Gastroesophageal sphincter (tissue), 4 donors: ENCODE results near the gene ZNF783. TPM values are rescaled to one million over a fixed set of nuclear protein-coding genes. Genes with fewer than 3 reads are reported as not detected.

Experiments
- ATAC-seq: fragments of 150-250 bp; one replicate; pipeline ENCODE4 v1.9.1; 2016; ENCODE audit warnings: mild to moderate bottlenecking, moderate library complexity
- H3K27ac ChIP-seq, 4 donors: fragments of 200-600 bp; sonication (generic) in 3 of 4; 1 replicate in 3 of 4; 2 replicates in 1 of 4; pipeline ENCODE4 v1.5.1; 2016 to 2019
- H3K27me3 ChIP-seq: fragments of 200-600 bp; sonication (generic); one replicate; pipeline ENCODE4 v1.5.1; 2019
- H3K36me3 ChIP-seq, 2 donors: fragments of 200-600 bp; sonication (generic); one replicate each; pipeline ENCODE4 v1.5.1; 2019; ENCODE audit warnings: control low read depth in 1 of 2
- H3K4me1 ChIP-seq, 3 donors: fragments of 200-600 bp; sonication (generic); 1 replicate in 2 of 3; 2 replicates in 1 of 3; pipeline ENCODE4 v1.5.1; 2016 to 2019; ENCODE audit warnings: control low read depth in 2 of 3
- H3K4me3 ChIP-seq, 2 donors: fragments of 200-600 bp; sonication (generic); one replicate each; pipeline ENCODE4 v1.5.1; 2019; ENCODE audit warnings: mild to moderate bottlenecking in 1 of 2, moderate library complexity in 1 of 2
- H3K9me3 ChIP-seq, 3 donors: fragments of 200-600 bp; sonication (generic); one replicate each; pipeline ENCODE4 v1.5.1; 2017 to 2019; ENCODE audit warnings: control low read depth in 2 of 3
- EP300 ChIP-seq: sonication (generic); formaldehyde crosslinking; IDR thresholded peaks from one replicate; pipeline ENCODE4 v1.6.1; 2017; ENCODE audit warnings: antibody characterized with exemption, mild to moderate bottlenecking
- POLR2A ChIP-seq, 2 donors: fragments of 450-650 bp; IDR thresholded peaks; one replicate each; pipeline ENCODE4 v1.6.1; 2017; ENCODE audit warnings: antibody characterized with exemption in 2 of 2, mild to moderate bottlenecking in 2 of 2, moderate library complexity in 1 of 2
- POLR2AphosphoS5 ChIP-seq: sonication (generic); formaldehyde crosslinking; IDR thresholded peaks from one replicate; pipeline ENCODE4 v1.6.1; 2017; ENCODE audit warnings: antibody characterized with exemption
- WGBS, 2 donors: methylation state at CpG; one replicate each; pipeline ENCODE4 v1.1.5; 2018; ENCODE audit warnings: low coverage in 1 of 2; 5-methylcytosine and 5-hydroxymethylcytosine counted together
- total RNA-seq, 4 donors: library from RNA; depleted of rRNA; stranded (reverse); fragments of >200 nt; gene quantifications; one replicate each; pipeline ENCODE4 v1.1.0, GENCODE V29; 2016
- TF ChIP-seq, protein P1 (sequence below), 4 experiments: fragments of 200-600 bp in 2 of 4; fragments of 450-650 bp in 2 of 4; sonication (generic) in 1 of 4; IDR thresholded peaks; one replicate each; pipeline ENCODE4 v1.5.1; 2017 to 2019; ENCODE audit warnings: antibody characterized with exemption in 4 of 4, mild to moderate bottlenecking in 2 of 4, moderate library complexity in 2 of 4

Gene ZNF783
- total RNA-seq, 4 donors from 2014 or later: 8.5 to 17.0 (median 13.1) TPM

DNA sequence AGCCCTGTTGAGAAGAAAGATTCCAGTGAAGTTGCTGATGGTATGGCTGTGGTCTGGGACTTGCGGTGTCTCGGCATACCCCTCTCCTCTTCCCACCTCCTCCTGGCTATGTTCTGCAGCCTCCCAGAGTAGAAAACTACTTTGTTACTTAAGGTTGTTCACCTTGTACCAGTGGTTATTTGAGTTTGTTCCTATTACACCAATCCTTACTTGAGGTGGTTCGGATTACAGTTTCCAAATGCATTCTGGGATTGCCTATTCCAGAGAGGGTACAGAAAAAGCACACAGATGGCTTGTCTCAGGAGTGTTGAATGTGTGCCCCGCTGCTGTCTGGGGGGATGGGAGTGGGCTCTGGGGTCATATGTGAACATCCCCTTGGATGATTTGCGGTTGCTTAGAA lies 6.8 kb upstream of the ZNF783 start:
- H3K27ac ChIP-seq: no peak overlapping the region
- H3K4me1 ChIP-seq: no peaks in the 10 kb centered on the region
- no peak for ATAC-seq
- no peaks in the 10 kb centered on the region for H3K27me3 ChIP-seq
- WGBS, 2 donors: 69 to 81% methylated on average over 3 to 5 of the region's 5 CpGs
- H3K9me3 ChIP-seq: no peaks in the 10 kb centered on the region
- TF ChIP-seq POLR2A (IDR thresholded peaks at IDR 0.05) (no peak), EP300 (no peak), POLR2AphosphoS5 (no peak)
- TF ChIP-seq, protein P1, sequence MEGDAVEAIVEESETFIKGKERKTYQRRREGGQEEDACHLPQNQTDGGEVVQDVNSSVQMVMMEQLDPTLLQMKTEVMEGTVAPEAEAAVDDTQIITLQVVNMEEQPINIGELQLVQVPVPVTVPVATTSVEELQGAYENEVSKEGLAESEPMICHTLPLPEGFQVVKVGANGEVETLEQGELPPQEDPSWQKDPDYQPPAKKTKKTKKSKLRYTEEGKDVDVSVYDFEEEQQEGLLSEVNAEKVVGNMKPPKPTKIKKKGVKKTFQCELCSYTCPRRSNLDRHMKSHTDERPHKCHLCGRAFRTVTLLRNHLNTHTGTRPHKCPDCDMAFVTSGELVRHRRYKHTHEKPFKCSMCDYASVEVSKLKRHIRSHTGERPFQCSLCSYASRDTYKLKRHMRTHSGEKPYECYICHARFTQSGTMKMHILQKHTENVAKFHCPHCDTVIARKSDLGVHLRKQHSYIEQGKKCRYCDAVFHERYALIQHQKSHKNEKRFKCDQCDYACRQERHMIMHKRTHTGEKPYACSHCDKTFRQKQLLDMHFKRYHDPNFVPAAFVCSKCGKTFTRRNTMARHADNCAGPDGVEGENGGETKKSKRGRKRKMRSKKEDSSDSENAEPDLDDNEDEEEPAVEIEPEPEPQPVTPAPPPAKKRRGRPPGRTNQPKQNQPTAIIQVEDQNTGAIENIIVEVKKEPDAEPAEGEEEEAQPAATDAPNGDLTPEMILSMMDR (IDR thresholded peaks at IDR 0.05): no peak
- H3K36me3 ChIP-seq: peaks cover 0 to 63% of the 10 kb centered on the region in 2 donors
- no peak overlapping the region for H3K4me3 ChIP-seq

DNA sequence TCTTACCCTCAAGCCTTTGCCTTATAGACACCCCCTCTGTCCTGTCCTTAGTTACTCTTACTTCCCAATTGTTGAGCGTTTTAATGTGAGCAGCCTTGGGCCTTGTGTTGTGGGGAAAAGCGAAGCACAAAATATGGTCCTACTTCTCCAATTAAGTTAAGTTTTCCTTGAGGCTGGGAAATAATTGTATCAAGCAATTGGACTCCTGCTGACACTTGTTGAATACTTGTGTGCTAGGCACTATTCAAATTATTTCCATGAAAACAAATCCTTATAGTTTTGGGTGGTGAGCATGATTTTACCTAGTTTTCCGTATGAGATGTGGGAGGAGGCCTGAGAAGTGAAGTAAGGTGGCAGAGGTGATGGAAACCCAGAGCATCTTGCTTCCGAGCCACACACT lies 5.4 kb upstream of the ZNF783 start:
- peaks cover 0 to 49% of the 10 kb centered on the region in 2 donors for H3K36me3 ChIP-seq
- no peak overlapping the region for H3K27ac ChIP-seq
- ATAC-seq: no peak
- no peak overlapping the region for H3K4me3 ChIP-seq
- TF ChIP-seq POLR2A (IDR thresholded peaks at IDR 0.05): no peak
- H3K4me1 ChIP-seq: peaks cover 0 to 9% (median 0%) of the 10 kb centered on the region in 3 donors
- H3K27me3 ChIP-seq: no peaks in the 10 kb centered on the region
- 86 to 100% methylated on average over 1 to 4 of the region's 4 CpGs for WGBS, 2 donors
- H3K9me3 ChIP-seq: no peaks in the 10 kb centered on the region

DNA sequence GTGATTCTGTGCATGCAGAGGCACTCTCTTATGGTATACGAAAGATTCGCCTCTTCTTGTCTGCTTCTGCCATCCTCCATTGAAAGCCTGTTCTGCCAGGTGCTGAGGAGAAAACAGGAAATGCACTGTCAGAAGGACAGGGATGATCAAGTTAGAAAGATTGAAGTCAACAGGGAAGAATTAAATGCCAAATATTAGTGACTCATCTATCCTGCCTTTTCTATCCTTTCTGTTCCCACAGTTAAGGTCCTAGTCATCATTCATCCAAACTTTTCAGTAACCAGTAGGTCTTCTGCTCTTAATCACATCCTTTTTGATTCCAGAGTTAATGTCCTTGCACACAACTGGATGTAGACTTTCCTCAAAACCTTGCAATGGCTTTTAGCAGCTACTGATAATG lies 4.8 kb upstream of the ZNF783 start:
- no CpG with 5 or more reads among the region's 2 CpGs for WGBS, 2 donors
- no peak for ATAC-seq
- H3K4me3 ChIP-seq: no peak overlapping the region
- H3K36me3 ChIP-seq: peaks cover 0 to 44% of the 10 kb centered on the region in 2 donors
- no peaks in the 10 kb centered on the region for H3K9me3 ChIP-seq
- no peak overlapping the region for H3K27ac ChIP-seq
- H3K27me3 ChIP-seq: no peaks in the 10 kb centered on the region
- H3K4me1 ChIP-seq: peaks cover 0 to 12% (median 0%) of the 10 kb centered on the region in 3 donors
- TF ChIP-seq POLR2A (IDR thresholded peaks at IDR 0.05): no peak
- TF ChIP-seq EP300: no peak
- TF ChIP-seq, protein P1 (IDR thresholded peaks at IDR 0.05): no peak

DNA sequence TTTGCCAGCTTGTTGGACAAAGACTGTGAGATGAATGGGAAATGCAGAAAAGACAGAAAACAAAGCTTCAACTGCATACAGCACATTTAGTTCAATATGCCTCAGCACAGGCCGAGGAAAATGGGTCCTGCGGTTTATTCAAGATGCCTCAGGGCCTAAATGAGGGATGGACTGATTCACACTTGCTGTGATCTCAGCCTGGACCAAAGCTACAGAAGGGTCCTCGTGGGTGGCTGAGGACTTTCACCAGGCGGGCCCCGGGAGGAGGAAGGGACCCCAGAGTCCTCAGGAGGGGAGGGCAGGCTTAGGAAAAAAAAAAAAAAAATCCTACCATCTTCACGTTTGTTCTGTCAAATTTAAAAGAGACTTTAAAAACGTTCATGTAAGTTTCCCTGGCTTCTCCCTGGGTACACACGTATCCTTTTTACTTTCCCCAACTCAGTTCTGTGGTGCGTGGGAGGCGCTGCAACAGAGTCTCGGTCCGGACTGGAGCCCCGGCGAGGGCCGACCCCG lies 624 bp upstream of the ZNF783 start:
- Histone ChIP-seq H3K4me1 (peaks cover 0 to 37% (median 6%) of the 10 kb centered on the region in 3 donors), H3K27me3 (no peaks in the 10 kb centered on the region), H3K36me3 (peaks cover 0 to 17% of the 10 kb centered on the region in 2 donors), H3K4me3 (peak overlapping the region; percentile 41 to 80), H3K27ac (peak overlapping the region; percentile 60 to 95 (median 91)), H3K9me3 (no peaks in the 10 kb centered on the region)
- WGBS, 2 donors: 2 to 10% methylated on average over 4 to 16 of the region's 16 CpGs
- TF ChIP-seq, protein P1 (IDR thresholded peaks at IDR 0.05): no peak
- TF ChIP-seq EP300: no peak
- no peak for TF ChIP-seq POLR2A (IDR thresholded peaks at IDR 0.05)
- TF ChIP-seq POLR2AphosphoS5: no peak
- no peak for ATAC-seq

DNA sequence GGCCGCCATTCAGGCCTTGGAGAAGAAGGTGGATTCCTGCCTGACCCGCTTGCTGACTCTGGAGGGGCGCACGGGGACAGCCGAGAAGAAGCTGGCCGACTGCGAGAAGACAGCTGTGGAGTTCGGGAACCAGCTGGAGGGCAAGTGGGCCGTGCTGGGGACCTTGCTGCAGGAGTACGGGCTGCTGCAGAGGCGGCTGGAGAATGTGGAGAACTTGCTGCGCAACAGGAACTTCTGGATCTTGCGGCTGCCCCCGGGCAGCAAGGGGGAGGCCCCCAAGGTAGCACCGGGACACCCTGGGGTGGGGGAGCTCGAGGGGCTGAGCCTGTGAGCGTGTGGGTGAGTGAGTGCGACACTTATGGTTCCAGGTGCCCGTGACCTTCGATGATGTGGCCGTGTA lies 4.5 kb downstream of the ZNF783 start:
- H3K36me3 ChIP-seq: peaks cover 0 to 64% of the 10 kb centered on the region in 2 donors
- peaks cover 0 to 29% (median 6%) of the 10 kb centered on the region in 3 donors for H3K4me1 ChIP-seq
- H3K9me3 ChIP-seq: no peaks in the 10 kb centered on the region
- TF ChIP-seq, protein P1 (IDR thresholded peaks at IDR 0.05): no peak
- no peak for TF ChIP-seq POLR2AphosphoS5
- no peak for TF ChIP-seq POLR2A (IDR thresholded peaks at IDR 0.05)
- no peak for TF ChIP-seq EP300
- ATAC-seq: no peak
- no peaks in the 10 kb centered on the region for H3K27me3 ChIP-seq
- H3K27ac ChIP-seq: no peak overlapping the region
- WGBS, 2 donors: 90% methylated on average over 2 of the region's 21 CpGs; no CpG with 5 or more reads in 1 of the 2 donors
- no peak overlapping the region for H3K4me3 ChIP-seq
